HS-5 (cell line): ENCODE data around the gene HIGD1A.

ENCODE experiments used
- DNase-seq: peaks from one replicate; pipeline ENCODE4 v3.0.0-alpha.2; 2012; ENCODE audit warnings: low read depth

The HIGD1A gene

DNA sequence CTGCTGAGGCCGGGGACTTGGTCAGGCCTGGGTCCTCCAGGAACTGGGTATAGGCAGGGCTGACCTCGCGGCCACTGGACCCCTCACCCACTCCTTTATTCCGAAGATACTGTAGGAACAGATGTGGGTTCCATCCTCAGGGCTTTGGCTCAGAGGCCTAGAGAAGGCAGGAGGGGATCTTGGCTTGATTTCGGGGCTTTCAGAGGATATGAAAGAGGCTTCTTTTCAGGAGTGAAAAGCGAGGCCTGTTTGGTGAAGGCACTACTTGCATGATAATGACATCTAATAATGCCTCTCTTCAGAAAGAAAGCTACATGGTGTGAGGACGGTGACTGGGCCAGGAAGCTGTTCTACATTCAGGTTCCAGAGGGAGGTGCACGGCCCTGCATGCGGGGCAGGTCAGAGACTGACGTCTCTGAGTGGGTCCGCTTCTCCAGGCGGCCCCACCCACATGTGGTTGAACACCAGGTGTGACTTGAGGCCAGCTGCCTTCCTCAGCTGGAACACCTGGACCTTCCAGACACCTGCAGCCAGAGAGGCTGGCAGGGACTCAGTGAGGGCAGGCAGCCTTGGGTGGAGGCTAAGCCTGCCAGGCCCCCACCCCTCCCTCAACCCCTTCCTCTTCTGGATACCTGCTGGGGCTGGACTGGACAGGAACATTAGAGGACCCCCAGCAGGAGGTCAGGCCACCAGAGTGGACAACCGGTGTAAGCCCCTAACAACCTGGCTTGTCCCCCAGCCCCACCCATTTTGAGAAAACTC lies 70.6 kb downstream of the HIGD1A start:
- no peak for DNase-seq
